ENCODE results near the gene EPM2AIP1.

DNA sequence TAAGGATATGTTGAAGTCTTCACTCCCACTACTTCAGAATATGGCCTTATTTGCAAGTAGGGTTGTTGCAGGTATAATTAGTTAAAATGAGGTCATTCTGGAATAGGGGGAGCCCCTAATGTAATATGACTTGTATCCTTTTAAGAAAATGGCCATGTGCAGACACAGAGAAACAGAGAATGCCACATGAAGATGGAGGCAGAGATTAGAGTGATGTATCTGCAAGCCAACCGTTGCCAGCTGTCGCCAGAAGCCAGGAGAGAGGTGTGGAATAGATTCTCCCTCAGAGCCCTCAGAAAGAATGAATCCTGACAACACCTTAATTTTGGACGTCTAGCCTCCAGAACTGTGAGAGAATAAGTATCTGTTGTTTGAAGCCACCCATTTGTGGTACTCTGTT, 36.8 kb downstream of the EPM2AIP1 start:
- TF ChIP-seq POLR2AphosphoS5 (IDR thresholded peaks at IDR 0.05): no peak
- TF ChIP-seq, protein P1, sequence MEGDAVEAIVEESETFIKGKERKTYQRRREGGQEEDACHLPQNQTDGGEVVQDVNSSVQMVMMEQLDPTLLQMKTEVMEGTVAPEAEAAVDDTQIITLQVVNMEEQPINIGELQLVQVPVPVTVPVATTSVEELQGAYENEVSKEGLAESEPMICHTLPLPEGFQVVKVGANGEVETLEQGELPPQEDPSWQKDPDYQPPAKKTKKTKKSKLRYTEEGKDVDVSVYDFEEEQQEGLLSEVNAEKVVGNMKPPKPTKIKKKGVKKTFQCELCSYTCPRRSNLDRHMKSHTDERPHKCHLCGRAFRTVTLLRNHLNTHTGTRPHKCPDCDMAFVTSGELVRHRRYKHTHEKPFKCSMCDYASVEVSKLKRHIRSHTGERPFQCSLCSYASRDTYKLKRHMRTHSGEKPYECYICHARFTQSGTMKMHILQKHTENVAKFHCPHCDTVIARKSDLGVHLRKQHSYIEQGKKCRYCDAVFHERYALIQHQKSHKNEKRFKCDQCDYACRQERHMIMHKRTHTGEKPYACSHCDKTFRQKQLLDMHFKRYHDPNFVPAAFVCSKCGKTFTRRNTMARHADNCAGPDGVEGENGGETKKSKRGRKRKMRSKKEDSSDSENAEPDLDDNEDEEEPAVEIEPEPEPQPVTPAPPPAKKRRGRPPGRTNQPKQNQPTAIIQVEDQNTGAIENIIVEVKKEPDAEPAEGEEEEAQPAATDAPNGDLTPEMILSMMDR (IDR thresholded peaks at IDR 0.05; ENCODE audit: poor library complexity, severe bottlenecking): no peak

All from neural cell (in vitro differentiated cells).